H9 (cell line): ENCODE measurements around the gene PLCL1. TPM values are rescaled to one million over a fixed set of nuclear protein-coding genes. Genes with fewer than 3 reads are reported as not detected.

Source experiments
- DNase-seq: peaks from one replicate; pipeline ENCODE4 v3.0.0-alpha.2; 2017
- H2AFZ ChIP-seq: one replicate; pipeline ENCODE4 v1.6.1; 2013; ENCODE audit warnings: mild to moderate bottlenecking, low read length, control low read depth, moderate library complexity
- H2AK5ac ChIP-seq: 2 replicates; pipeline ENCODE4 v1.6.1; 2013; ENCODE audit warnings: low read length, control low read depth, mixed read lengths; ENCODE audit not compliant: insufficient read length
- H2BK120ac ChIP-seq: one replicate; pipeline ENCODE4 v1.6.1; 2013; ENCODE audit warnings: low read depth, mild to moderate bottlenecking, low read length, control low read depth, inconsistent platforms; ENCODE audit not compliant: poor library complexity, severe bottlenecking
- H2BK12ac ChIP-seq: 2 replicates; pipeline ENCODE4 v1.6.1; 2013; ENCODE audit warnings: low read length, control low read depth, mixed read lengths, low read depth; ENCODE audit not compliant: insufficient read length
- H2BK15ac ChIP-seq: 2 replicates; pipeline ENCODE4 v1.6.1; 2013; ENCODE audit warnings: low read depth, low read length, control low read depth
- H2BK20ac ChIP-seq: one replicate; pipeline ENCODE4 v1.6.1; 2013; ENCODE audit warnings: low read depth, mild to moderate bottlenecking, low read length, control low read depth, inconsistent platforms; ENCODE audit not compliant: poor library complexity, severe bottlenecking
- H2BK5ac ChIP-seq: 2 replicates; pipeline ENCODE4 v1.6.1; 2013; ENCODE audit warnings: low read length, control low read depth, mixed read lengths; ENCODE audit not compliant: insufficient read length
- H3K14ac ChIP-seq: 2 replicates; pipeline ENCODE4 v1.6.1; 2013; ENCODE audit warnings: low read length, control low read depth; ENCODE audit not compliant: insufficient read depth
- H3K18ac ChIP-seq: 2 replicates; pipeline ENCODE4 v1.6.1; 2013; ENCODE audit warnings: low read depth, mild to moderate bottlenecking, mixed read lengths, low read length, control low read depth; ENCODE audit not compliant: insufficient read length
- H3K23ac ChIP-seq: 2 replicates; pipeline ENCODE4 v1.6.1; 2013; ENCODE audit warnings: low read length, control low read depth, mixed read lengths, low read depth; ENCODE audit not compliant: insufficient read length
- H3K23me2 ChIP-seq: 2 replicates; pipeline ENCODE4 v1.6.1; 2013; ENCODE audit warnings: low read depth, mild to moderate bottlenecking, mixed read lengths, low read length, control low read depth; ENCODE audit not compliant: insufficient read length, poor library complexity, severe bottlenecking
- H3K27ac ChIP-seq: 2 replicates; pipeline ENCODE4 v1.5.1; 2013; ENCODE audit warnings: low read length, control low read depth, mixed read lengths, low read depth; ENCODE audit not compliant: insufficient read length
- H3K27me3 ChIP-seq: 2 replicates; pipeline ENCODE4 v1.6.1; 2013; ENCODE audit warnings: low read length, control low read depth, inconsistent platforms; ENCODE audit not compliant: insufficient read depth
- H3K4ac ChIP-seq: 2 replicates; pipeline ENCODE4 v1.6.1; 2013; ENCODE audit warnings: low read depth, mild to moderate bottlenecking, control low read depth, inconsistent platforms, low read length, moderate library complexity
- H3K4me1 ChIP-seq: 2 replicates; pipeline ENCODE4 v1.6.1; 2013; ENCODE audit warnings: low read length, control low read depth, inconsistent platforms; ENCODE audit not compliant: insufficient read depth
- H3K4me2 ChIP-seq: 2 replicates; pipeline ENCODE4 v1.6.1; 2013; ENCODE audit warnings: low read length, control low read depth, mixed read lengths; ENCODE audit not compliant: insufficient read length, insufficient read depth
- H3K56ac ChIP-seq: 2 replicates; pipeline ENCODE4 v1.6.1; 2013; ENCODE audit warnings: low read depth, mild to moderate bottlenecking, mixed read lengths, low read length, control low read depth; ENCODE audit not compliant: insufficient read length
- H3K79me1 ChIP-seq: 2 replicates; pipeline ENCODE4 v1.6.1; 2013; ENCODE audit warnings: low read depth, mild to moderate bottlenecking, moderate library complexity, low read length, control low read depth, inconsistent platforms; ENCODE audit not compliant: insufficient read depth, poor library complexity, severe bottlenecking
- H3K79me2 ChIP-seq: 2 replicates; pipeline ENCODE4 v1.6.1; 2013; ENCODE audit warnings: low read length, control low read depth, inconsistent platforms; ENCODE audit not compliant: insufficient read depth
- H3K9ac ChIP-seq: 2 replicates; pipeline ENCODE4 v1.6.1; 2013; ENCODE audit warnings: low read length, control low read depth, mixed read lengths; ENCODE audit not compliant: insufficient read length; ENCODE audit errors: extremely low read depth
- H3K9me3 ChIP-seq: one replicate; pipeline ENCODE4 v1.6.1; 2013; ENCODE audit warnings: low read depth, low read length, inconsistent platforms; ENCODE audit not compliant: control insufficient read depth
- H3T11ph ChIP-seq: one replicate; pipeline ENCODE4 v1.6.1; 2013; ENCODE audit warnings: mild to moderate bottlenecking, low read length, control low read depth, inconsistent platforms
- H4K20me1 ChIP-seq: one replicate; pipeline ENCODE4 v1.6.1; 2013; ENCODE audit not compliant: control insufficient read depth, insufficient read length, insufficient read depth
- H4K5ac ChIP-seq: 2 replicates; pipeline ENCODE4 v1.6.1; 2013; ENCODE audit warnings: low read depth, mild to moderate bottlenecking, mixed read lengths, low read length, control low read depth; ENCODE audit not compliant: insufficient read length
- H4K8ac ChIP-seq: replicated peaks from 2 replicates; pipeline ENCODE4 v1.6.1; 2013; ENCODE audit warnings: low read length, control low read depth, mixed read lengths, low read depth; ENCODE audit not compliant: insufficient read length
- H4K91ac ChIP-seq: 2 replicates; pipeline ENCODE4 v1.6.1; 2013; ENCODE audit warnings: low read depth, mild to moderate bottlenecking, moderate library complexity, mixed read lengths, low read length, control low read depth; ENCODE audit not compliant: insufficient read length
- H3K27ac Mint-ChIP-seq, 3 experiments: 2 replicates in 2 of 3; 3 replicates in 1 of 3; pipeline ENCODE4 v1.8.0; 2020 to 2021; ENCODE audit warnings: mixed read lengths in 3 of 3, mild to moderate bottlenecking in 1 of 3, moderate library complexity in 1 of 3
- H3K27me3 Mint-ChIP-seq: 2 replicates; pipeline ENCODE4 v1.8.0; 2021; ENCODE audit warnings: low read depth, mild to moderate bottlenecking, moderate library complexity, mixed read lengths
- H3K36me3 Mint-ChIP-seq, 3 experiments: 2 replicates in 2 of 3; 3 replicates in 1 of 3; pipeline ENCODE4 v1.8.0; 2020 to 2021; ENCODE audit warnings: low read depth in 3 of 3, mixed read lengths in 3 of 3; ENCODE audit not compliant: insufficient read depth in 1 of 3
- H3K4me1 Mint-ChIP-seq, 2 experiments: 2 replicates each; pipeline ENCODE4 v1.8.0; 2020; ENCODE audit warnings: mixed read lengths in 2 of 2
- H3K4me3 Mint-ChIP-seq, 2 experiments: 2 replicates in 1 of 2; 3 replicates in 1 of 2; pipeline ENCODE4 v1.8.0; 2020 to 2021; ENCODE audit warnings: mild to moderate bottlenecking in 2 of 2, mixed read lengths in 2 of 2, moderate library complexity in 1 of 2
- H3K9me3 Mint-ChIP-seq, 2 experiments: 2 replicates in 1 of 2; 3 replicates in 1 of 2; pipeline ENCODE4 v1.8.0; 2020; ENCODE audit warnings: mild to moderate bottlenecking in 2 of 2, mixed read lengths in 2 of 2, moderate library complexity in 1 of 2
- CTCF ChIP-seq: fragments of 200-600 bp; sonication (generic); conservative IDR thresholded peaks from 3 replicates; pipeline ENCODE4 v1.8.0; 2021; ENCODE audit warnings: antibody characterized with exemption, mild to moderate bottlenecking
- WGBS: extraction: QIAGEN DNeasy Blood & Tissue Kit; methylation state at CpG from one replicate; pipeline ENCODE4 v1.1.7; 2013; ENCODE audit warnings: missing lambda C conversion rate, low lambda C conversion rate, mixed read lengths; ENCODE audit not compliant: insufficient read length; ENCODE audit errors: extremely low coverage; 5-methylcytosine and 5-hydroxymethylcytosine counted together
- total RNA-seq: library from RNA; stranded (reverse); gene quantifications from 2 replicates; pipeline ENCODE4 v1.2.1, GENCODE V29; 2021

Gene PLCL1
- total RNA-seq, 1 experiment from 2014 or later: 0.04 TPM

GRCh38 chr2:198096965-198097364 lies 292.6 kb downstream of the PLCL1 start:
- Mint-ChIP-seq H3K4me3 (no peak overlapping the region), H3K9me3 (no peaks in the 10 kb centered on the region), H3K4me1 (peaks cover 5 to 7% of the 10 kb centered on the region in 2 experiments), H3K27ac (no peak overlapping the region), H3K36me3 (no peaks in the 10 kb centered on the region), H3K27me3 (no peaks in the 10 kb centered on the region)
- Histone ChIP-seq H4K91ac (no peak overlapping the region), H3K23ac (no peak overlapping the region), H2BK120ac (no peak overlapping the region), H3K4me2 (no peak overlapping the region), H3K14ac (no peak overlapping the region), H2BK12ac (no peak overlapping the region), H2AK5ac (no peak overlapping the region), H3K9me3 (no peaks in the 10 kb centered on the region), H3K27ac (no peak overlapping the region), H4K8ac (no peak overlapping the region), H3K79me2 (no peaks in the 10 kb centered on the region), H3K4me1 (no peaks in the 10 kb centered on the region), H3T11ph (no peak overlapping the region), H2BK15ac (no peak overlapping the region), H4K20me1 (no peaks in the 10 kb centered on the region), H4K5ac (no peak overlapping the region), H2BK5ac (no peak overlapping the region), H3K79me1 (no peaks in the 10 kb centered on the region), H3K23me2 (no peaks in the 10 kb centered on the region), H2BK20ac (no peak overlapping the region), H3K18ac (no peak overlapping the region), H3K56ac (no peak overlapping the region), H3K27me3 (no peaks in the 10 kb centered on the region), H2AFZ (no peak overlapping the region), H3K9ac (no peak overlapping the region), H3K4ac (no peak overlapping the region)
- TF ChIP-seq CTCF: no peak
- no CpG with 5 or more reads among the region's 2 CpGs for WGBS
- DNase-seq: no peak
